Measurements from ENCODE around the gene TOB1.
"Not testable (repeated sequence)": the region's sequence is repeated elsewhere in the genome, so short reads cannot be mapped to it uniquely, and the experiment has no call there.

The TOB1 gene

DNA sequence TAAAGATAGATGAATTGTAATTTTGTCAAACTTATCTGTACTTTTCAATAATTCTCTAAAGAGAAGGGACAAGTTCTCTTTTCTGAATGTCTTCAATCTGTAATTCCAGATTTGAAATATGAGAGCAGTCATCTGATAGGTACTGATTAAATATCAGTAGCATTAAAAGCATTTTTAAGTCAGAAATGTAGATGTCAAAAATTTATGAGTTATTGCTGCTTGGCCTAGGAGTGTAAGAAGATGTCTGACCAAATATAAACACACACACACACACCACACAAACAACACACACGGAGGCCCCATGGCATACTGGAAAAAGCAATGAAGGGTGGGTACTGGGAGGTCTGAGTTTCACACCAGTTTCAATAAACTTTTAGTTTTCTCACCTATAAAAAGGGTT lies 2.4 kb upstream of the TOB1 start:
- DNase-seq (ENCODE audit: low read depth in 2 of 2), result no peak

DNA sequence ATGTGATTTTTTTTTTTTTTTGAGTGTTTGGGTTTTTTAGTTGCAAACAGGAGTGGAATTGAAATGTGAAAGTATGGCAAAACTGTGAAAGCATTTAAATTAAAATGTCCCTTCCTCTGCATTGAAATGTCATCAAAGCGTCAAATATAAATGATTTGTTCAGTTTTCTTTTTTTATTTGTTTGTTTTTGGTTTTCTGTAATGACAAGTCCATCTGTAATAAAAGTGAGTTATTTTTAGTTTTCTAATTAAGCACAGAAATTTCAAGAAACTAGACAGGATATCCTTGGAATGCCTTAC lies 1.9 kb upstream of the TOB1 start:
- DNase-seq (ENCODE audit: low read depth in 2 of 2), result no peak

DNA sequence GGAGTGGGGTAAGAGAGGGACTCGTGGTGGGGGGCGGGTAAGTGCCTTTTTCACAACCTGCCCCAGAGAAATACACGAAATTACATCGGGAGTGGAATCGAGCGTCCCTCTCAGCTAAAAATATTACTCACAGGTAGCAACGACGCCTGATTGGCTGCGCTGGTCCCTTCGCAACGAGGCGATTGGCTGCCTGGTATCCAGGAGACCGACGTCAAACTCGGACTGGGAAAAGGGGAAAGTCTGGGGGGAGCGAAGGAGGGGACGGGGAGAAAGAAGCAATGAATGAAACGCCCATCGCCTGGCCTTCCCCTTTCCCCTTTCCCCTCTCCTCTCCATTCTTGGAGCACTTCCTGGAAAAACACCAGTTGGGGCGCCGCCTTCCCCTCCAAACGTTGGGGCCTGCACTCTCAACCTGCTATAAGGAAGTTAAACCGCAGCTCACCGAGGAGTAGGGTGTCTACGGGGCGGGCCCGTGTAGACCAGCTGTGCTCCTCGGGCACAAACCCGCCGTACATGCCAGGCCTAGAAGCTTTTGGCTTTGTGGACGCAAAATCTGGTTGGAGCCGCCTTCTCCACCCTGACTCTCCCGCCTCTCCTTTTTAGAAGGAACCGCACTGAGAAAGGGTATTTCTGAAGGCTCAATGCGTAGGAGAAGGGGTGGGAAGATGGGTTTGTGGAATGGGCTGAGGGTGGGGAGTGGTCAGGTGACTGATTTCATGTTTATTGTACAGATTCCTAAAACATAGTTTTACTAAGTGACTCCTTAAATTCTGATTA lies 1.4 kb upstream of the TOB1 start:
- peak; percentile 52 to 67 for DNase-seq (ENCODE audit: low read depth in 2 of 2)

DNA sequence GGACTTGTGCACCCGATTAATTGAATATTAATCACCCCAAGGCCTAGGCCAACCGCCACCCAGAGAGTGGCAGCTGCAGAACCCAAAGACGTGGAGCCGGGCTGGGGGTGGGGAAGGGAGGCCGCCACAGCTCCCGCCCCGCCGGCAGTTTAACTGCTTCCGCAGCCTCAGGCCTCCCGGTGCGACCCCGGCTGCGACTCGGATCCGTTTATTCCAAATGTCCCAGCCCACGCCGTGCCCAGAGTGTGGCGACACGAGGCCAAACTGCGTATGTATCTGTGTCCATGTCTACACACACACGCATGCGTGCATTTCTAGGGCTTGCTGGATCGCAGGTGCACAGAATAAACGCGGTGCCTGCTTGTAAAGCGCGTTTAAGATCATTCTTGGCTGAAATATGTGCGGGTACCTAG lies 802 bp upstream of the TOB1 start:
- DNase-seq (ENCODE audit: low read depth in 2 of 2), result peak; percentile 24 to 51

DNA sequence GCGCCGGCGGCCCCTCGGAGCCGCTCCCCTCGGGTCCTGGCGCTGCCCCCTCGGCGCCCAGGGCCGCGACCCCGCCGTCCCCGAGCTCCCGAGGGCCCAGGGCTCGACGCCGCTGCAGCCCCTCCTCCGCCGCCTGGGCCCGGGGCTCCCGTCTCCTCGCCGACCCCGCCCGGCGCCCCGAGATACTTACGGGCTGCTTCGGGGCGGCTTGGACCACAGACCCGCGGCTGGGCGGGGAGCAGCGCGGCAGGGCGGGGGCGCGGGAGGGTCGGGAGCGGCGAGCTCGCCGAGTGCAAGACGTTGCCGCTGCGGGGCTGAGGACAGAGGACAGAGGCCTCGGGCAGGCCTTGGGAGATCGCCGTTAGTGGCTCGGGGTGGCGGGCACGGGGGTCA lies 290 bp downstream of the TOB1 start:
- DNase-seq (ENCODE audit: low read depth in 2 of 2), result no peak

DNA sequence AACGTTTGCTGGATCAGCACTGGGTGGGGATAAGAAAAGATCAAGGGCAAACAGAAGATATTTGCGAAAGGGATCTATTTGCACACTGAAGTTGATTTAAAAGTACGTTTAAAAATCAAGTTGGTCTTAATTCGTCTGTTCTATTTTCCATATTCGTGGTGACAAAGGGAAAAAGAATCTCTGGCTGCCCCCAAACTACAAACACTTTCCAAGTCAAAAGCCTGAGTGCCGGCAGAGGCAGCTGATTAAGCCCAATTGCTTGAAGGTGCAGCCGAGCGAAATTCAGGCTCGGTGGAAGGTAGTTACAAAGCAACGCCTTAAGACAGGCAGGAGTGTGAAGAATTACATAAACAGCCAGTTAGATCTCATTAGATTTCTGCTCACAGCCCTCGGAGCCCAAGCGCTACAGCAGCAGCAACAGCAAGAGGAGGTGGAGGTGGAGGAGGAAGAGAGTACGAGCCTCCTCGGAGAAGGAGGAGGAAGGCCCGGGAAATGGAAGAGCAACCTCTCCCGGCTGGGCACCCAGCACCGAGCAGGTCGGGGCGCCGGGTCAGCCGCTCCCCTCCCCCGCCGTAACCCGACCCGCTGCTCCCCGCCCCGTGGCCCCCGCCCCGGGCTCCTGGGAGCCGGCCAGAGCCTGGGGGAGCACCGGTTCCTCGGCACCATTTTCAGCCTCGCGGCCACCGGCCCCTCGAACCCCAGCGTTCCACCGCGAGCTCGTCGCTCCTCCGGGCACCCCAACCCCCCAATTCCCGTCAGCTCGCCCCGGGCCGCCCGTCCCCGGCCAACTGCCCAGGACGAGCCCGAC lies 890 bp downstream of the TOB1 start:
- DNase-seq (ENCODE audit: low read depth in 2 of 2), result peak in 1 of 2 donors; percentile 24

DNA sequence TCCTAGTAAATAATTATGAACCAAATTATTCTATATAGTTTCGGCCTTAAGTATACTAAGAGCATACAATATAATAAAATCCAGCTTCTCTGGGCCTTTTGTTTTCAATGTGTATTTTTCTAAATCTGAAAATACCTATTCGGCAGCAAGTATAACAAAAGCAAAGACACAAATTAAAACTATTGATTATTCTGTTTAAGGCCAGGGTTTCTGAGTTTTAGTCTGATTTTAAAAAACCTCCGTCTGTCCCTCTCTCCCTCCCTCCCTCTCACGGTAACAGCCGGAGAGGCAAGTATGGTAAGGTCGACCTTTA lies 1.5 kb downstream of the TOB1 start:
- DNase-seq (ENCODE audit: low read depth in 2 of 2), result no peak

DNA sequence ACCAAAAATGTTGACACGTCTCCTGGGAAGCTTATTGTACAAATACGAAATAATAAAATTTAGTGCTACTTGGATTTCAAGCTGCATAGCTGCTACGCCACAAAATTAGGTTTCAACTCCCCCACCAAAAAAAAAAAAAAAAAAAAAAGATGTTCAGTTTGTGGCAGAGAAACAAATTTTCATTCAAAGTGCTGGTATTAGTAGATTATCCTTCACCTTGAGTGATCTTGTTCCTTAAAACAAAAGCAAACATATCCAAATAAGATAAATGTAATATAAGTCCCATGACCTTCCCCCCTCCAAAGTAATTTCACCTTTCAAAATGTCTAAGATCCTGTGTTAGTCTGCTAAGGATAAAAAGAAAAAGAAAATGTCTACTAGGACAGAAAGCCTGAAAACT lies 2.2 kb downstream of the TOB1 start:
- DNase-seq (ENCODE audit: low read depth in 2 of 2), result no peak

DNA sequence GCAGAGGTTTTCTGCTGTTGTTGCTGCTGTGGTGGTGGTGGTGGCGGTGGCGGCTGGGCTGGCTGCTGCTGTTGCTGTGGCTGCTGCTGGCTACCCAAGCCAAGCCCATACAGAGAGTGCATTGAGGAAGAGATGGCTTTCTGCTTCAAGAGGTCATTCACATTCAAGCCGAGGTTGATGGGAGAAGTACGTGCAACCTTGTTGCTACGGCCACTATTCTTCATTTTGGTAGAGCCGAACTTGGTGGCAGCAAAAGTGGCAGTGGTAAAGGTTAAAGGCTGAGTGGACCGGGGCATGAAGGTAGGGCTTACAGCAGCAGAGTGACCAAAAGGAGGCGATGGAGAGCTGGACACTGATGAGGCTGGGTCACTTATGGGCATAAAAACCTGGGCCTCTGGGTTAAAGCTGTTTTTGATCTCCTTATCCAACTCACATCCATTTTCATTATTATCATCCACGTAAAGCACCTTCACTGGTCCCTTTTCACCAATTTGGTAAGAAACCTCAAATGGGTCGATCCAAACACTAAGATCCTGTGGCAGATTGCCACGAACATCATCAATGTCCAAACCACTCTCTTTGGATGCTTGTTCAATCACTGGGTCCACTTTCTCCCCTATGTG lies 2.8 kb downstream of the TOB1 start:
- DNase-seq (ENCODE audit: low read depth in 2 of 2), result no peak

DNA sequence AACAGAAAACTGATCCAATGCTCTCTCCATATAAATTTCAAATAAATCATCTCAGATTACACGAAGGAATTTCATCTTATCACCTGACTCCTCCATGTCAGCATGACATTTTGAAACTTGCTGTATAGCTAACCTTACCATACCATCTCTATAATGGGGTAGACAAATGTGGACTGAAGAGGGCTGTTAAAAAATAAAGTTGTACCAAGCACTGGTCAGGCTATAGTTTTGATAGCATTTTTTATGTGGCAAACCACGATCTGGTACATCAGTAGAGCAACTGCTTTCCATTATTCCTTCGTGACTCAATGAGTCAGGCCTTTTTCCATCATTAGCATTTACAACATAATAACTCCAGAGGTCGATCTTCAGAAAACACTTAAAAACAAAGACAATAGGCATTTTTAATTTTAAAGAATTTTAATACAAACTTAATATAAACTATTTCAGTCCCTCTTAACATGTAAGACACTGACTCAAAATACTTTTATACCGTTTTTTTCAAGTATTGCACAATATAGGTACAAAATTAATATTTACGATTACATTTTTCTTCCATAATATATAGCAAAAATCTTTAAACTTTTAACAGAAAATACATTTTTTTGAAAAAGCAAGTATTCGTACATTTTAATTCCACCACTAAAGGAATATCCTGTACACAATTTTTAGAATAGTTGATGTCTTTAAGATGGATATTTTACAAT lies 4.2 kb downstream of the TOB1 start:
- DNase-seq (ENCODE audit: low read depth in 2 of 2), result no peak

DNA sequence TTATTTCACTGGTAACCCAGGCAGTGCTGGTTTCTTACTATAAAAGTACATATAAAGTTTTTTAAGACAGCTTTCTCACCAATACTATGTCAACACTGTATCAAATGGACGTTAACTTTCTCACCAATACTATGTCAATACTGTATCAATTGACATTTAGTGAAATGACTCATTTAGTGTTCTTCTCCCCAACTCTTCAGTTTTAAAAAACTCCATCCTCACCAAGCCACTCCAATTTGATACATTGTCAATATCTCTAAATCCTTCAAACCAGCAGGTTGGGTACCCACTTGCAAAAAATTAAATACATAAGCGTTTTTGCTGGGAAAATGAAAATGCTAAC lies 4.8 kb downstream of the TOB1 start:
- DNase-seq (ENCODE audit: low read depth in 2 of 2), result no peak

DNA sequence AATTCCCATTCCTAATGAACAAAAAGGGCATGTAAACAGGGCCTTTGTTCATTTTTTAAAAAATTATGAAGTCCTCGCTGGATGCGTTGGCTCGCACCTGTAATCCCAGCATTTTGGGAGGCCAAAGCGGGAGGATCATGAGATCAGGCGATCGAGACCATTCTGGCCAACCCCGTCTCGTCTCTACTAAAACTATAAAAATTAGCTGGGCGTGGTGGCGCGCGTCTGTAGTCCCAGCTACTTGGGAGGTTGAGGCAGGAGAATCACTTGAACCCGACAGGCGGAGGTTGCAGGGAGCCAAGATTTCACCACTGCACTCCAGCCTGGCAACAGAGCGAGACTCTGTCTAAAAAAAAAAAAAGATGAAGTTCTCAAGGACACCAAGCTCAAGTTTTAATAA lies 6.4 kb downstream of the TOB1 start:
- not testable (repeated sequence) for DNase-seq (ENCODE audit: low read depth in 2 of 2)

DNA sequence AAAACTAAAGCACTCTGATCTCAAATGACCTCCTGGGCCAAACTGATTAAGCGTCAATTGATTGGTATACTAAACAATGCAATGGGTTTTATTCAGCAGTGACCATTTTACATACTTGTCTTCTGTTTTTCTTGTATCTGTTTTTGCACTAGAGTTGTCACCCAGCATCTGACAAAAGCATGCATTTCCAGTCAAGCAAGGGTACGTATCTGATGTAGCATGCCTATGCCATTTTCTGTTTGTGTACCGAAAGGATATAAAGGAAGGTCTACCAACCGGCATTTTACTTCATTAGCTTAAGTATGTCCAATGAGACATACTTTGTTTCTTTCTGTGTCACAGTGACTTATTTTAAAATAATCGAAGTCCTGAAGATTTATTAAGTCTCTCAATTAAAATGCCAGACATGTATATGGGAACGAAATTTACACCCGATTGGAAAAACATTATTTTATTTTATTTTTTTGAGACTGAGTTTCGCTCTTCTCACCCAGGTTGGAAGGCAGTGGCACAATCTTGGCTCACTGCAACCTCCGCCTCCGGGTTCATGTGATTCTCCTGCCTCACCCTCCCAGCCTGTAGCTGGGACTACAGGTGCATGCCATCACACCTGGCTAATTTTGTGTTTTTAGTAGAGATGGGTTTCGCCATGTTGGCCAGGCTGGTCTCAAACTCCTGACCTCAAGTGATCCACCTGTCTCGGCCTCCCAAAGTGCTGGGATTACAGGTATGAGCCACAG lies 7.5 kb downstream of the TOB1 start:
- DNase-seq (ENCODE audit: low read depth in 2 of 2), result no peak

DNA sequence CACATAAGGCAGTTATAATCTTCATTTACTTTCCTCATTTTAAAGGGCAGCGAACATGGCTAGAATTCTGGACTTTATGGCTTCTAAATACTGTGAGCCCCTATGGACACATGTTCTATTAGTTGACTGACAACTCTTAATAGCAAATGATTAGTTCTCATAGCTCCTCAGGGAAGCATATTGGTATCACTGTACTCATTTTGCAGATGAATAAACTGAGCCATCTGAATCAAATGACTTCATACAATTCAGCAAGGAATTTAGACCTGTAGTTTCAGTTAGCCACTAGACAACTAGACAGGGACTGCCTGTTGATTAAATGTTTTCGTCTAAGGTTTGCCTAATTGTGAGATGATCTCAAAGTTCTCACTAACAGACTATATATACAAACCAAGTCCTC lies 9.7 kb downstream of the TOB1 start:
- no peak for DNase-seq (ENCODE audit: low read depth in 2 of 2)

DNA sequence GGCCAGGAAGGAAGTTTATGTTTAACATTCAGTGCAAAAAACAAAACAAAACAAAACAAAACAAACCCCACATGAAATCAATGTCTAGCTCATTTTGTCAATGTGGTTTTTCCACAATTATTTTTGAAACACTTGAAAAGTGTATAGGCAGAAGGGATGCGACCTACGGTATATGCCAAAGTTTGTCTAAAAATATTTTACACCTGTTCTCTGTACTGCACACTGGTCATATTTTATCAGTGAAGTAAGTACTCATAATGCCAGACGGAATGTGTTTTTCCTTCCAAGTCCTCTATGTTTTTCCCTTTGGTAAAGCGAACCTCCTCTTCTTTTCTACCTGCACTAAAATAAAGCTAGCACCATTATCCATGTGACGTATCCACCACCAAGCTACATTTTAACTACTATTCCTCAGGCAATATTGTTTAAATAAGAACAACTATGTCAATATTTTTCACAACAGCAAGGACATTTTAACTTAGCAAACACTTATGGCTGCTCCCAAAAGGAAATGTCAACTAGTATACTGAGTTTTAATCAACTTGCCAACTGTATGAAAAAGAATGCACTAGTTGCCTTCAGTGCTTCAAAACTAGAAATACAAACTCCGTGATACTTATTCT lies 10.3 kb downstream of the TOB1 start:
- no peak for DNase-seq (ENCODE audit: low read depth in 2 of 2)

DNA sequence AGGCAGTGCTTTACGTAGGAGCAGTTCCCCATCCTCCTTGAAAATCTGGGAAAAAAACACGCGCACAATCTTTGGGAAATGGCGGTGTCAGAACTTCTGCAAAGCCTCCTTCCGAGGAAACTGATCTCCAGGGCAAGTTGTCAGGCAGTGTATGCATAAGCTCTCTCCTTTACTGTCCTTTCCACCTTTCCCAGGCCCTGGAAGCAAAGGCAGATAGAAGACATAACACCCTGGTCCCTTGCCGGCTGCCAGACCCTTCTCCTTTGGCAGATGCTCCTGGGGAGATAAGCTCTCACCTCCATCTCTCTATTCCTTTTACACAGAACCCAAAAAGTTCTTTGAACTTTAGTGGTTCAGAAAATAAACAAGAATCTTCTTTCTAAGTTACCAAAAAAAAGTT lies 12.4 kb downstream of the TOB1 start:
- no peak for DNase-seq (ENCODE audit: low read depth in 2 of 2)

DNA sequence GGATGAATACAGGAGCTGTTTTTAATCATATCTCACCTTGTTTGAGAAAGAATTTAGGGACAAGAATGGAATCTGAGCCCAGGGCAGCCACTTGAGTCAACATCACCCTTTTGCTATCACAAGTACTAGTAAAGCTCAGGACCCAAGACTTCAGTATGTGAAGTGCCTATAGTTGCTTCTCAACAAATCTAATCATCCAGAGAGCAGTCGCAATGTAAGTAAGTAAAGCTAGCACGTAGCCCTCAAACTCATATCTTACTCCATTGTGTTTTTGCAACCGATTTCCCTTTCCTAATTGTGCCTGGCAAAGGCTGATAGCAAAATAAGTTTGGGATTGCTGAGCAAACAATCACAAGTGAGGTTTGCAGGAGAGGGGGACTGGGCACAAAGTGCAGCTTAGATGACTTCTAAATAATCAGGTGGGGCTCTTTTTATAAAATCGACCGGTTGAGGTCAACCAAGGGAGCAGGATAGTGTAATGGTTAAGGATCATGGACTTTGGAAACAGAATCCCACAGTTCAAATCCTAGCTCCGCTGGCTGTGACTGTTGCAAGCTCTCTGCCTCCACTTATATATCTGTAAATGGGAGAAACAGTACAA lies 13.0 kb downstream of the TOB1 start:
- DNase-seq (ENCODE audit: low read depth in 2 of 2), result no peak

DNA sequence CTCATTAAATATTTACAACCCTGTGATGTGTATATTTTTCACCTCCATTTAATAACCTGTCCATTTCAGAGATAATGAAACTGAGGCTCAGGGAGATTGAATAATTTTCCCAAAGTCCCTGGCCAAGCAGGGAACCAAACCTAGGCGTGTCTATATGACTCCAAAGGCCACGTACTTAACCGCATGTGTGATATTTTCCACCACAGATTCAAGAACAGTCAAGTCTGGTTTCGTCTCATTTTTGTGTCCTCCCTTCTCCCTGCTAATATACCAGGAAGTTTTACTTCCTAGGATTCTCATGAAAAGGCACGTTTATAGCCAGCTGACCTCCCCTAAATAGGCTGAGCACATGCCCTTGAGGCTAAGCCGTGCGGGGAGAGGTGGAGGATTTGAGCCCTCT lies 15.5 kb downstream of the TOB1 start:
- no peak for DNase-seq (ENCODE audit: low read depth in 2 of 2)

DNA sequence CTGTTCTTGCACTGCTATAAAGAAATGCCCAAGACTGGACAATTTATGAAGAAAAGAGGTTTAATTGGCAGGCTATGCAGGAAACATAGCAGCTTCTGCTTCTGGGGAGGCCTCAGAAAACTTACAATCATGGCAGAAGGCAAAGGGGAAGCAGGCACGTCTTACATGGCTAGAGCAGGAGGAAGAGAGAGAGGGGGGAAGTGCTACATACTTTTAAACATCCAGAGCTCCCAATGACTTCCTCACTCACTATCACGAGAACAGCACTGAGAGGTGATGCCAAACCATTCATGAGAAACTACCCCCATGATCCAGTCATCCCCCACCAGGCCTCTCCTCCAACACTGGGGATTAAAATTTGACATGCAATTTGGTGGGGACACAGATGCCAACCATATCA lies 17.4 kb downstream of the TOB1 start:
- DNase-seq (ENCODE audit: low read depth in 2 of 2), result no peak

DNA sequence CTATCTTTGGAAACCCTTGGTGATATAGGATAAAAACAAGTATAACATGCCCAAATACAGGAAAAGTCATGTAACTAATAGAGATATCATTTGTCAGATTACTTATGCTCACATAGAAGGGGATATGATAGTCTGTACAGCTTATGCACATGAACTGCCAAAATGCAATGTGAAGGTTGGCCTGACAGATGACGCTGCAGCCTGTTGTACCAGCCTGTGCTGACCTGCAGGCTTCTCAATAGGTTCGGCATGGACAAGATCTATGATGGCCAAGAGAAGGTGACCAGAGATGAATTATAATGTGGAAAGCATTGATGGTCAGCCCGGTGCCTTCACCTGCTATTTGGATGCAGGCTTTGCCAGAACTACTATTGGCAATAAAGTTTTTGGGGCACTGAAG lies 18.1 kb downstream of the TOB1 start:
- no peak for DNase-seq (ENCODE audit: low read depth in 2 of 2)

DNA sequence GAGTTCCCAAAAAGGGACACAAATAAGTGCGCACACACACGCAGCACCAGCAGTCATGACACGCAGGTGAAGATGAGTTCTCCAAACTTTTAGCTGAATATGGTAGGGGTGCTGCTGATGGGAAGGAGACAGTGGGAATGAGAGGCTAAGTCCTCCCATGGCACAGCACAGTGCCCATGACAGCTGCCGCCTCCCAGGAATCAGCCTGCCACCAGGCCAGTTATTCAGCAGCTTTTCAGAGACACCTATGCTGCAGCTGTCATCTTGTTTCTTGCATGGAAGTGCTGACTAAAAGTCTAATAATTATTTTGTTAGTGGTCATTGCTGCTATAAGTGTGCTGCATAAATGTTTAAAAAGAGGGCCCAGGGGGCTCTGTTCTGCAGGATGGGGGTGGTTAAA lies 18.6 kb downstream of the TOB1 start:
- no peak for DNase-seq (ENCODE audit: low read depth in 2 of 2)
